CD4-positive, alpha-beta T cell treated with Interleukin-4 for 4 hours (primary cell): ENCODE measurements around the gene CNTF.
A peak's percentile ranks its signal among the peaks of the same experiment; 100 is the strongest.

Experiments used
- DNase-seq: peaks from one replicate; pipeline ENCODE4 v3.0.0-alpha.2; 2020

Gene CNTF

GRCh38 chr11:58606930-58607714 is 15.3 kb upstream of the CNTF start:
- DNase-seq: no peak

- no peak for DNase-seq
Measured at GRCh38 chr11:58608331-58608730, 14.1 kb upstream of the CNTF start.

GRCh38 chr11:58609723-58610122 is 12.7 kb upstream of the CNTF start:
- DNase-seq: no peak

- DNase-seq: no peak
Measured at GRCh38 chr11:58613228-58613627, 9.2 kb upstream of the CNTF start.

GRCh38 chr11:58615559-58615958 is 6.9 kb upstream of the CNTF start:
- no peak for DNase-seq

GRCh38 chr11:58616594-58616993 is 5.9 kb upstream of the CNTF start:
- no peak for DNase-seq

GRCh38 chr11:58617976-58618557 is 4.4 kb upstream of the CNTF start:
- DNase-seq: no peak

GRCh38 chr11:58621586-58622262 is 741 bp upstream of the CNTF start:
- DNase-seq: no peak

- no peak for DNase-seq
Measured at GRCh38 chr11:58625086-58625485, 2.6 kb downstream of the CNTF start.

- no peak for DNase-seq
Measured at GRCh38 chr11:58625826-58626460, 3.5 kb downstream of the CNTF start.

GRCh38 chr11:58626934-58627483 is 4.5 kb downstream of the CNTF start:
- no peak for DNase-seq

GRCh38 chr11:58628446-58628845 is 6.0 kb downstream of the CNTF start:
- no peak for DNase-seq

- peak; percentile 28 for DNase-seq
Measured at GRCh38 chr11:58629857-58630256, 7.4 kb downstream of the CNTF start.

- no peak for DNase-seq
Measured at GRCh38 chr11:58631378-58631777, 8.9 kb downstream of the CNTF start.

GRCh38 chr11:58632510-58632909 is 10.0 kb downstream of the CNTF start:
- no peak for DNase-seq

GRCh38 chr11:58636587-58636986 is 14.1 kb downstream of the CNTF start:
- no peak for DNase-seq

GRCh38 chr11:58637371-58637770 is 14.9 kb downstream of the CNTF start:
- DNase-seq: no peak

- no peak for DNase-seq
Measured at GRCh38 chr11:58639103-58639502, 16.6 kb downstream of the CNTF start.

- no peak for DNase-seq
Measured at GRCh38 chr11:58639669-58640068, 17.2 kb downstream of the CNTF start.

- peak; percentile 8 for DNase-seq
Measured at GRCh38 chr11:58640386-58641023, 18.0 kb downstream of the CNTF start.

- DNase-seq: no peak
Measured at GRCh38 chr11:58641341-58641740, 18.9 kb downstream of the CNTF start.

GRCh38 chr11:58641803-58642581 is 19.5 kb downstream of the CNTF start:
- DNase-seq: no peak
